ENCODE measurements around the gene DCTN1. TPM values are rescaled to one million over a fixed set of nuclear protein-coding genes. Genes with fewer than 3 reads are reported as not detected.

Gene DCTN1
- total RNA-seq, 1 experiment from 2014 or later, result 139 TPM

GRCh38 chr2:74407682-74408081, 27.6 kb upstream of the DCTN1 start:
- CTCF ChIA-PET, result no interaction called here
- Histone ChIP-seq H3K4me3 (ENCODE audit: low read depth, low read length) (no peak overlapping the region), H3K9me3 (no peaks in the 10 kb centered on the region), H3K27me3 (replicated peaks; ENCODE audit: control insufficient read depth, insufficient read depth, low read length) (no peaks in the 10 kb centered on the region; the same call in 1 of the 2 replicates), H3K4me1 (no peaks in the 10 kb centered on the region), H3K36me3 (ENCODE audit: control insufficient read depth, insufficient read depth, low read length) (no peaks in the 10 kb centered on the region)
- Mint-ChIP-seq H3K36me3 (ENCODE audit: insufficient read depth, unreplicated experiment) (peaks cover 6% of the 10 kb centered on the region), H3K27me3 (ENCODE audit: insufficient read depth, unreplicated experiment) (peaks cover 11% of the 10 kb centered on the region), H3K4me3 (ENCODE audit: unreplicated experiment) (no peak overlapping the region), H3K4me1 (ENCODE audit: low read depth, unreplicated experiment) (no peaks in the 10 kb centered on the region), H3K9me3 (ENCODE audit: unreplicated experiment) (no peaks in the 10 kb centered on the region), H3K27ac (ENCODE audit: unreplicated experiment) (no peak overlapping the region)
- DNase-seq, result no peak
- no peak for TF ChIP-seq CTCF (IDR thresholded peaks at IDR 0.05; ENCODE audit: insufficient read depth in 1 of 2, low read depth in 1 of 2, low read length in 1 of 2, severe bottlenecking in 1 of 2, unreplicated experiment in 1 of 2)
- POLR2A ChIA-PET, result no interaction called here
- BruUV-seq (replicated peaks), result no TSS peak
- intact Hi-C loops (cut with micrococcal nuclease; ENCODE audit: unreplicated experiment), result no loop called here

GRCh38 chr2:74406035-74406434, 25.9 kb upstream of the DCTN1 start:
- Histone ChIP-seq H3K27me3 (replicated peaks; ENCODE audit: control insufficient read depth, insufficient read depth, low read length) (no peaks in the 10 kb centered on the region; the same call in 1 of the 2 replicates), H3K4me3 (ENCODE audit: low read depth, low read length) (no peak overlapping the region), H3K36me3 (ENCODE audit: control insufficient read depth, insufficient read depth, low read length) (no peaks in the 10 kb centered on the region), H3K9me3 (no peaks in the 10 kb centered on the region), H3K4me1 (no peaks in the 10 kb centered on the region)
- BruUV-seq (replicated peaks), result no TSS peak
- no peak for TF ChIP-seq CTCF (IDR thresholded peaks at IDR 0.05; ENCODE audit: insufficient read depth in 1 of 2, low read depth in 1 of 2, low read length in 1 of 2, severe bottlenecking in 1 of 2, unreplicated experiment in 1 of 2)
- ChIA-PET POLR2A (no interaction called here), CTCF (interaction anchor here (0.7 kb wide), 1 partner anchor 14 kb away, joined by 3 read pairs; no protein-coding TSS in a partner anchor)
- intact Hi-C loops (cut with micrococcal nuclease; ENCODE audit: unreplicated experiment), result no loop called here
- Mint-ChIP-seq H3K27ac (ENCODE audit: unreplicated experiment) (no peak overlapping the region), H3K36me3 (ENCODE audit: insufficient read depth, unreplicated experiment) (peaks cover 6% of the 10 kb centered on the region), H3K9me3 (ENCODE audit: unreplicated experiment) (no peaks in the 10 kb centered on the region), H3K27me3 (ENCODE audit: insufficient read depth, unreplicated experiment) (peaks cover 16% of the 10 kb centered on the region), H3K4me3 (ENCODE audit: unreplicated experiment) (no peak overlapping the region), H3K4me1 (ENCODE audit: low read depth, unreplicated experiment) (no peaks in the 10 kb centered on the region)
- DNase-seq, result no peak

GRCh38 chr2:74401891-74402290, 21.8 kb upstream of the DCTN1 start:
- intact Hi-C loops (cut with micrococcal nuclease; ENCODE audit: unreplicated experiment), result no loop called here
- CTCF ChIA-PET, result interaction anchor here (0.6 to 0.9 kb wide), 3 partner anchors 11 to 1878 kb away, joined by 3 to 4 read pairs (median 3); no protein-coding TSS in a partner anchor

More at GRCh38 chr2:74401891-74402290, 21.8 kb upstream of the DCTN1 start:
- Histone ChIP-seq H3K4me3 (ENCODE audit: low read depth, low read length) (no peak overlapping the region), H3K27me3 (replicated peaks; ENCODE audit: control insufficient read depth, insufficient read depth, low read length) (no peaks in the 10 kb centered on the region), H3K4me1 (no peaks in the 10 kb centered on the region), H3K9me3 (no peaks in the 10 kb centered on the region), H3K36me3 (ENCODE audit: control insufficient read depth, insufficient read depth, low read length) (no peaks in the 10 kb centered on the region)
- H3K27me3 Mint-ChIP-seq (ENCODE audit: insufficient read depth, unreplicated experiment), result peaks cover 4% of the 10 kb centered on the region
- no peaks in the 10 kb centered on the region for H3K36me3 Mint-ChIP-seq (ENCODE audit: insufficient read depth, unreplicated experiment)
- no peak overlapping the region for H3K4me3 Mint-ChIP-seq (ENCODE audit: unreplicated experiment)
- no TSS peak for BruUV-seq (replicated peaks)
- H3K27ac Mint-ChIP-seq (ENCODE audit: unreplicated experiment), result no peak overlapping the region
- TF ChIP-seq CTCF (IDR thresholded peaks at IDR 0.05; ENCODE audit: insufficient read depth in 1 of 2, low read depth in 1 of 2, low read length in 1 of 2, severe bottlenecking in 1 of 2, unreplicated experiment in 1 of 2), result no peak
- POLR2A ChIA-PET, result interaction anchor here (0.6 kb wide), 1 partner anchor 185 kb away, joined by 4 read pairs; no protein-coding TSS in a partner anchor
- H3K4me1 Mint-ChIP-seq (ENCODE audit: low read depth, unreplicated experiment), result no peaks in the 10 kb centered on the region
- H3K9me3 Mint-ChIP-seq (ENCODE audit: unreplicated experiment), result no peaks in the 10 kb centered on the region
- DNase-seq, result no peak

All from Caco-2 (cell line).